ENCODE measurements around the gene LINGO4.

Gene LINGO4

GRCh38 chr1:151805066-151805820 is at the start of gene LINGO4:
LINGO4 (minus strand) TSS chr1:151805419; CDS start chr1:151802704, 2,715 bp downstream.
- no peak for DNase-seq (ENCODE audit: low spot score)

DNA sequence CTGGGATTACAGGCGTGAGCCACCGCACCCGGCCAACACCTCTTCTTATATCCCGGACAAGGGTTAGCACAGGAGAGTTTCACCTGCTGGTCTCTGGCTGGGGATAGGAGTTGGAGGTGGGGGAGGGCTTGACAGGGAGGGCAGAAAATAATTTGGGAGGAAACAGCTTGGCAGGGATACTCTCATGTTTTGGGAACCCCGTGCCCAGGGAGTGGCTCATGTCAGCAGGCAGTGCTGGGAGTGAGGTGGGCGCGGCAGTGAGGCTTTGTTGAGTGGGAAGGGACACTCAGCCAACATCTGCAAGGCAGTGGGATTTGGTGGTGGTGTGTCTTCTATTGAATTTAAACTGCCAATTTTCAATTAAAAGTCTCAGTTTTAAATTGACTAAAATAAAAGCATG is 49.4 kb upstream of the LINGO4 start:
- no peak for DNase-seq (ENCODE audit: low spot score)

GRCh38 chr1:151853411-151853943 is 48.3 kb upstream of the LINGO4 start, which contains the start of gene THEM5:
THEM5 (minus strand) TSS chr1:151853712; CDS start chr1:151853565, 147 bp downstream.
- DNase-seq (ENCODE audit: low spot score), result no peak

DNA sequence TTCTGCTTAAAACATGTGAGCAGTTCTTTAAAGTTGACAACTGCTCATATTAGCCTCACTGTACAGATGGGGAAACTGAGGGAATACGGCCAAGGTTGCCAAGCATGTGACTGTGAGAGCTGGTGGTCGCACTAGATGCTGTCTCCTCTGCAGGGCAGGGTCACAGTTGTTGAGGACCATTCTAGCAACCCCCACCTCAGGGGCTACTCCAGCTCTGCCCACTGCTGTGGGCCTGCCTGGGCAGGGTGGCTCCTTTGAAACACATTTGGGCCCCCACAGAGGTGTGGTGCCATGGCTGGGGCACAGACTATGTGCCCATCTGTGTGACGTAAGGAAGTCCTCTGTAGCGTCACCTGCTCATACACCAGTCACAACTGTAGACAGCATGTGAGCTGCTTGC is 47.5 kb upstream of the LINGO4 start:
- DNase-seq (ENCODE audit: low spot score), result no peak

GRCh38 chr1:151851886-151852285 is 46.7 kb upstream of the LINGO4 start:
- DNase-seq (ENCODE audit: low spot score), result no peak

DNA sequence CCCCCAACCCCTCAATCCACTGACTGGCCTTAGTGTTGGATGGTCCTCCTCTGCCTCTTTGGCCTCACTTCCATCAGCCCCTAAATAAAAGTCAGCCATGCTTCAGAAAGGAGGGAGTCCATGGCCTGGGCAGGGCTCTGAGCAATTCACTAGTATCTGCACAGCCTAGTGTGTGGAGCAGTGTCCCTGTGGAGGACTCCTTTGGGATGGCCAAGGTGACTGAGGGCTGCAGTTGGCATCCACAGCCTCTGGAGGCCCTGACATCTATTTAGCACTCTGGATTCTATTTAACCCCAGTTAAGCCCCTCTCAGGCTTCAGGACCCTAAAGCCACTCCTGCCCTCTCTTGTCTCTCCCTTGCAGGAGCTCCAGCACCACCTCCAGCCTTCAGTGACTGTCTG is 44.7 kb upstream of the LINGO4 start:
- no peak for DNase-seq (ENCODE audit: low spot score)

GRCh38 chr1:151849126-151849525 is 43.9 kb upstream of the LINGO4 start:
- DNase-seq (ENCODE audit: low spot score), result no peak

- no peak for DNase-seq (ENCODE audit: low spot score)
These were observed 42.8 kb upstream of the LINGO4 start for GRCh38 chr1:151847867-151848596.

DNA sequence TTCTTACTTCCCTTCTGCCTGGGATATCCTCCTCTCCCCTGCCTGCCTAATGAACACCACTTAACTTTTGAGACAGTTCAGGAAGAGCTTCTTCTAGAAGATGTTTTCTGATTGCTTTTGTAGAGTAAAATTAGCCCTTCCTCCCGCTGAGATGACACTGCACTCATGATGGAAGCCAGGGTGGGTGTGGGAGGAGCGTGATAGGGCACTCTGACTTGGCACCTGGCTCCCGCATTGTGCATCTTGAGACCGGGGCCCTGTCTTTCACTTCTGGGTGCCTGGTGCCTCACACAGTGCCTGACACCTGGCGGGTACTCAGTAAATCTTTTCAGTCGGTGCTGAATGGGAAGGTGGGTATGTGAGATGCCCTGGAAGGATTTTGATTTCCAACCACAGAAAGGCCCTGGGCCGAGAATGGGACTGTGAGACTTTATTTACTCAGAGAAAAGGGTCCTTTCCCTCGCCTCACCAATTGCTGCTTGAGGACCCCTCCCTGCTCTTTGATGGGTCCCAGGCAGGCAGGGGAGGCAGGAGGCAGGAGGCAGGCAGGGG is 41.5 kb upstream of the LINGO4 start:
- no peak for DNase-seq (ENCODE audit: low spot score)

DNA sequence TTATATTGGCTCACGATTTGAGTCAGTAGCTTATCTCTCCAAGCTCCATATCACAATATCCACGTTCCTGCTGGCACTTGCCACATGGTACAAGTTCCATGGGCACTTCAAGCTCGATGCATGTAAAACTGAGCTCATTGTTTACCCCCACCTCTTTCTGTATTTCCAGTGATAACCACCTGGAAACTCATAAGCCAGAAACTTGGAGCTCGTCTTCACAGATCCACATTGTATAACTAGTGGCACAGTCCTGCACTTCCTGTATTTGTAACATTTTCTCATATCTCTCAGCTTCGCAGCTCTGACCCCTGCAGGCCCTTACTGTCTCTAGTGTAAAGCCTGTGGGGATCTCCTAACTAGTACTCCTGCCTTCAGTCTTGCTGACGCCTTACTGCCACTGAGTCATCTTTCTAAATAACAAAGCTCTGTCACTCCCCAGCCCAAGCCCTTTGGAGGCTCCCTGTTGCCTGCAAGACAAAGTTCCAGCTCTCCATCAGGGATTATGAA is 40.9 kb upstream of the LINGO4 start:
- peak; percentile 38 for DNase-seq (ENCODE audit: low spot score)

DNA sequence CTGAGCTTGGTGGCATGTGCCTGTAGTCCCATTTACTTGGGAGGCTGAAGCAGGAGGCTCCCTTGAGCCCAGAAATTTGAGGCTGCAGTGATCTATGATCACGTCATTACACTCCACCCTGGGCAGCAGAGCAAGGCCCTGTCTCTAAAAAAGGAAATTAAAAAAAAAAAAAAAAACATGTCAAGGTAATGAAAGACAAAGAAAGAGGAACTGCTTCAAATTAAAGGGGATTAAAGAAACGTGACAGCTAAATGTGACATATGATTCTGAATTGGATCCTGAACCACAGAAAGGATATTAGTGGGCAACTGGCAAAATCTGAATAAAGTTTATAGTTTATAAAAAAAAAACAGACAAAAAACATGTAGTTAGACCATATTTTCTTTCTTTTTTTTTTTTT is 38.2 kb upstream of the LINGO4 start:
- no peak for DNase-seq (ENCODE audit: low spot score)

GRCh38 chr1:151841141-151841540 is 35.9 kb upstream of the LINGO4 start:
- peak; percentile 82 for DNase-seq (ENCODE audit: low spot score)

GRCh38 chr1:151840421-151840820 is 35.2 kb upstream of the LINGO4 start:
- DNase-seq (ENCODE audit: low spot score), result no peak

GRCh38 chr1:151839457-151840403 is 34.5 kb upstream of the LINGO4 start, which contains the start of gene C2CD4D:
C2CD4D (minus strand) TSS chr1:151839820; CDS start chr1:151838989, 831 bp downstream.
- DNase-seq (ENCODE audit: low spot score), result peak; percentile 83

DNA sequence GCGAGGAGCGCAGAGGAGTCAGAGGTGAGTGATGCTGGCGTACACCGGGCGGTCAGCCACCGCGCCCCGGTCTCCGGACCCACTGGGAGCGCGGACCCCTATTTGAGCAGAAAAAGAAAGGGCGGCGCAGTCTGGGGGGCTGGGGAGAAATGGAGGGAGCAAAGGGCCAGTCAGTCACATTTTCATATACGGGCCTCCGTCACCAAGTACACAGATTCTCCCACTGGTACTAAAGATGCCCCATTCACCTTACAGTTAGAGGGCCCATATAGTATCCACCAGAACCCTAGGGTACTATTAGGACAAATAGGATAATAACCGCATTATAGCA is 33.8 kb upstream of the LINGO4 start:
- no peak for DNase-seq (ENCODE audit: low spot score)

DNA sequence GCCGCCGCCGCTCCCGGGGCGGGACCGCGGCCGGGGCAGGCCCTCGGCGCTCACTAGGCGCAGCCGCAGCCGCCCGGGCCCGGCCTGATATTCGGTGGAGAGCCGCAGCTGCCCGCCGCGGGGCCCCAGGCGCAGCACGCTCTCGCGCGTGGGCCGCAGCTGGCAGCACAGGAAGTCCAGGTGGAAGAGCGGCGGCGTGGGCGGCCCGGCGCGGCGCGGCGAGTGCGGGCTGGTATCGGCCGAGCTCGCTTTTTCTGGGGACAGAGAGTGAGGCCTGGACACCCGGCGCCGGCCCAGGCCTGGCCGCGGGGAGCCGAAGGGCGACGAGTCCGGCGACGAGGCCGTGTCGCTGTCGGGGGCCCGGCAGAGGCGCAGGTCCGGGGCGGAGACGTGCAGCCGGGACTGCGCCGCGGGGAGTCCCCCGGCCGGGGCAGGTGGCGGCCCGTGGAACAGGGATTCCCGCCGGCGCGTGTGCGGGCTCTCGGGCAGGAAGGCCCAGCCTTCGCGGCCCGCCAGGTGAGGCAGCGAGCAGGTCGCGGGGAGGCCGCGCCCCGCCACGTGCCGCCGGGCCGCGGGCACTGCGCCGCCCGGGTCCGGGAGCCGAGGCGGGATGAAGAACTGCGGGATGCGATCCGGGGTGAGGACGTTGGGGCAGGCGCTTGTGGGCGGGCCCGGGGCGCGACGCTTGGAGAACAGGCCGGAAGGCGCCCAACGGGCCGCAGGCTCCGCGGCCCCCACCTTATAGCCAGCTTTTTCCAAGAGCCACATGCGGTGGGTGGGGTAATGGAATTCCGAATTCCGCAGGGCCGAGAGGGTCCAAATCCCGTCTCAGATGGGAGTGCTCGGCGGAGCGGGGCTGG is 33.2 kb upstream of the LINGO4 start:
- DNase-seq (ENCODE audit: low spot score), result peak; percentile 27

DNA sequence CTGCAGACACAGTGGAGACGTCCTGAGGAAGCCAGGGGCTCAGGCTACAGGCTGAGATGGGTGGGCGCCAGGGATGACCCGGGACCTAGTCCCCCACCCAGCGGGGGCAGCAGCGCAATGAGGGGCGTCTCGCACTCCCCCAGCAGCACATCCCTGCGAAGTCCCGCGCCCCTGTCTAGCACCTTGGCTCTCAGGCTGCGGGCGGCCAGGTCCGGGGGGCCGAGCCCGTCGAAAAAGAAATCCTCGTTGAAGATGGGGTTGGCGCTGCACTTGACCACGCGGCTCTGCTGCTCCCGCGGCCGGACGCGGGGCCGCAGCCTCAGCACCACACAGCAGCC is 32.6 kb upstream of the LINGO4 start:
- no peak for DNase-seq (ENCODE audit: low spot score)

- DNase-seq (ENCODE audit: low spot score), result no peak
These were observed 32.0 kb upstream of the LINGO4 start for GRCh38 chr1:151837197-151837596.

DNA sequence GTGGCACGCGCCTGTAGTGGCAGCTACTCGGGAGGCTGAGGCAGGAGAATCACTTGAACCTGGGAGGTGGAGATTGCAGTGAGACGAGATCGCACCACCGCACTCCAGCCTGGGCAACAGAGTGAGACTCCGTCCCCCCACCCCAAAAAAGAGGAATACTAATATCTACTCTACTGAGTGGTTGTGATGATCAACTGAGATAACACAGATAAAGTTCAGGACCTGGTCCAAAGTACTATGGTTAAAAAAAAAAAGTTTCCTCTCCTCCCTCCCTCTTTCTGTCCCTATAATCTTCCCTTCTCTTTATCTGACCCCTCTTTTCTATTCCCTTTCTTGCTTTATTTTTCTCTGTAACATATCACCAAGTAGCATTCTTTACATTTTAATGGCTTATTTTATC is 30.4 kb upstream of the LINGO4 start:
- no peak for DNase-seq (ENCODE audit: low spot score)

DNA sequence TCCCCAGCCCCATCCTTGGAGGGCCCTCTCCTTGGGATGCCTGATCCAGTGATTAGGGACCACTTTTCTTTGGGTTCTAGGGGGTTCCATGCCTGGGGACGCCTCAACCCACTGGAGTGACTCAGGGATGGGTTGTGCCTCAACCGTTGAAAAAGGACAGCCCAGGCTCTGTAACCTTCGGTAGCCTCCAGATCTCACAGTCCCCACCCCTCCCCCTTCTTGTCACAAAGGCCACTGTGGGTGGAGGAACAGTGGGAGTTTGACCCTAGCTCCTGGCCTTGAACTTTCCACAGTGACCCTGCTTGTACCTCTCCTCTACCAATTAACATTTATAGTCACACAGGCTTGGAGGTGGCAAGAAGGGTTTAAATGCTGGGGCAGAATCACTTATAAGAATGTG is 29.0 kb upstream of the LINGO4 start:
- no peak for DNase-seq (ENCODE audit: low spot score)
